ENCODE results near the gene SPDEF. TPM values are rescaled to one million over a fixed set of nuclear protein-coding genes. Genes with fewer than 3 reads are reported as not detected.

The SPDEF gene
- polyA plus RNA-seq, 3 donors = 0.05 TPM; not detected in 2

DNA sequence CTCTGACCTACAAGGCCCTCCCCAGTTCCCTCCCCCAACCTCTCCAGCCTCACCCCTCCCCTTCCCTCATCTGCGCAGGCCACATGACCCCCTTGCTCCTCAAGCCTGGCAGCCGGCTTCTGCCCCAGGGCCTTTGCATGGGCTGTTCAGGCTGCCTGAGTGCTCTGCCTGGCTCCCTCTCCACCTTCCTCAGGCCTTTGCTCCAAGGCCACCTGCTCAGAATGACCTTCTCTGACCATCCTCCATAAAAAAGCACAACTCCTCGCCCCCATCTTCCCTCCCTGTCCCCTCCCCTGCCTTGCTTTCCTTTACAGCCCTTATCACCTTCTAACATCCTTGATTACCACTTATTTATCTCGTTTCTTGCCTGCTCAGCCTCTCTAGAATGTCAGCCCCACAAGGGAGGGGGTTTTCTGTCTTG lies 38.7 kb downstream of the SPDEF start:
- Histone ChIP-seq H3K9ac (ENCODE audit: insufficient read depth, low read length, poor library complexity, severe bottlenecking) (no peak overlapping the region), H3K27me3 (ENCODE audit: control insufficient read depth in 2 of 2, insufficient read depth in 2 of 2, low read length in 2 of 2) (peaks cover 0 to 9% of the 10 kb centered on the region in 2 donors), H3K4me3 (replicated peaks in 1 of 3; ENCODE audit: low read depth in 2 of 3, low read length in 3 of 3) (no peak overlapping the region), H3K27ac (ENCODE audit: low read depth in 1 of 2, low read length in 2 of 2) (no peak overlapping the region), H3K36me3 (replicated peaks in 1 of 2; ENCODE audit: control insufficient read depth in 1 of 2, insufficient read depth in 2 of 2, low read length in 2 of 2) (no peaks in the 10 kb centered on the region), H3K79me2 (ENCODE audit: insufficient read depth, low read length) (no peaks in the 10 kb centered on the region), H2AFZ (ENCODE audit: insufficient read depth, low read depth, low read length, poor library complexity, severe bottlenecking) (no peak overlapping the region), H3K4me2 (replicated peaks; ENCODE audit: extremely low read depth, low read length, poor library complexity, severe bottlenecking) (no peak overlapping the region), H3K4me1 (ENCODE audit: control insufficient read depth in 1 of 2, insufficient read depth in 2 of 2, low read length in 2 of 2) (no peaks in the 10 kb centered on the region), H3K9me3 (replicated peaks in 1 of 2; ENCODE audit: control insufficient read depth in 1 of 2, insufficient read depth in 1 of 2, low read length in 2 of 2) (no peaks in the 10 kb centered on the region), H4K20me1 (ENCODE audit: insufficient read depth, low read length) (no peaks in the 10 kb centered on the region)
- WGBS (ENCODE audit: insufficient coverage) = 94% methylated on average over 2 of the region's 4 CpGs
- no peak for DNase-seq
- intact Hi-C loops (cut with micrococcal nuclease) = no loop called here
- Mint-ChIP-seq H3K27me3 (ENCODE audit: low read depth in 3 of 3) (peaks cover 21 to 29% (median 22%) of the 10 kb centered on the region in 3 donors), H3K9me3 (peaks cover 0 to 2% (median 0%) of the 10 kb centered on the region in 7 donors), H3K4me1 (peaks cover 4% of the 10 kb centered on the region), H3K27ac (no peak overlapping the region), H3K36me3 (no peaks in the 10 kb centered on the region), H3K4me3 (no peak overlapping the region)
- TF ChIP-seq, protein P1, sequence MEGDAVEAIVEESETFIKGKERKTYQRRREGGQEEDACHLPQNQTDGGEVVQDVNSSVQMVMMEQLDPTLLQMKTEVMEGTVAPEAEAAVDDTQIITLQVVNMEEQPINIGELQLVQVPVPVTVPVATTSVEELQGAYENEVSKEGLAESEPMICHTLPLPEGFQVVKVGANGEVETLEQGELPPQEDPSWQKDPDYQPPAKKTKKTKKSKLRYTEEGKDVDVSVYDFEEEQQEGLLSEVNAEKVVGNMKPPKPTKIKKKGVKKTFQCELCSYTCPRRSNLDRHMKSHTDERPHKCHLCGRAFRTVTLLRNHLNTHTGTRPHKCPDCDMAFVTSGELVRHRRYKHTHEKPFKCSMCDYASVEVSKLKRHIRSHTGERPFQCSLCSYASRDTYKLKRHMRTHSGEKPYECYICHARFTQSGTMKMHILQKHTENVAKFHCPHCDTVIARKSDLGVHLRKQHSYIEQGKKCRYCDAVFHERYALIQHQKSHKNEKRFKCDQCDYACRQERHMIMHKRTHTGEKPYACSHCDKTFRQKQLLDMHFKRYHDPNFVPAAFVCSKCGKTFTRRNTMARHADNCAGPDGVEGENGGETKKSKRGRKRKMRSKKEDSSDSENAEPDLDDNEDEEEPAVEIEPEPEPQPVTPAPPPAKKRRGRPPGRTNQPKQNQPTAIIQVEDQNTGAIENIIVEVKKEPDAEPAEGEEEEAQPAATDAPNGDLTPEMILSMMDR (IDR thresholded peaks at IDR 0.05) = no peak

DNA sequence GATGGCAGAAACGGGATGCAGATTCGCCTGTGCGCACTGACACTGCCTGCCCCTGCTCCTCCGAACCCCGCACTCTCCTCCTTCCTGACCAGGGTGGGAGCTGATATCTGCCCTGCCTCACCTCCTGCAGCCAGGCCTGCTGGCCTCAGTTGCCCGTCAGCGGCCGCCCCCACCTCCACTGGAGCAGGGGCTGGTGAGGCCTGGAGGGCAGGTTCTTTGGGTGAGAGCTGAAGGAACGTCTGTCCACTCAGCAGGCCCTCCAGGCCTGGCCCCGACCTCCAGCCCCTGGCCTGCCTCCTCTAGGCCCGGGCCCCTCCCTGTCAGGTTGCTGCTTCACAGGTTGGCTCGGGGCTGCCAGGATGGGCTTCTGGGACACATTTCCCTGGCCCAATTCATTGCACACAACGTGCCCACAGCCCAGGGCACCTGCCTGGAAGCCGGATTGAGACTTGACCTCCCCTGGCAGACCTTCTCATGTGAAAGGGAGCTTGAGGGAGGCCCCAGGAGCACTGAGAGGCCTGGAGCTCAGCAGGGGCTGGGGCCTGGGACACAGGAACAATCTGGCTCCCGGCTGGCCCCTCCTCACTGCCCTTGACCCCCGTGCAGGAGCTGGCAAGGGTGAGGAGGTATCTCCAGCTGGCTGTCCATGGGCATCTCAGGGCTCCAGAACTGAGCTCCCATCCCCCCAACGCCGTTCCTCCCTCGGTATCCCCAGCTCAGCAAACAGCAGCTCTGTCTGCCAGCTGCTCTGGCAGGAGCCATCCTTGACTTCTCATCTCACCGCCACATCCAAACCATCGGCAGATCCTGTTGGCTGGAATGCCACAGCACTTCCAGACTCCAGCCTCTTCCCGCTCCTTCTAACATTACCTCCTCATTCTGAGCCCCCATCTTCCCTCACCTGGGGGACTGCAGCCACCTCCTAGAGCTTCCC lies 39.5 kb downstream of the SPDEF start:
- WGBS (ENCODE audit: insufficient coverage) = 98% methylated on average over 17 of the region's 22 CpGs
- Histone ChIP-seq H2AFZ (ENCODE audit: insufficient read depth, low read depth, low read length, poor library complexity, severe bottlenecking) (no peak overlapping the region), H3K27me3 (ENCODE audit: control insufficient read depth in 2 of 2, insufficient read depth in 2 of 2, low read length in 2 of 2) (peaks cover 0 to 9% of the 10 kb centered on the region in 2 donors), H3K4me2 (replicated peaks; ENCODE audit: extremely low read depth, low read length, poor library complexity, severe bottlenecking) (no peak overlapping the region), H3K79me2 (ENCODE audit: insufficient read depth, low read length) (no peaks in the 10 kb centered on the region), H3K4me3 (replicated peaks in 1 of 3; ENCODE audit: low read depth in 2 of 3, low read length in 3 of 3) (no peak overlapping the region), H3K27ac (ENCODE audit: low read depth in 1 of 2, low read length in 2 of 2) (no peak overlapping the region), H3K9me3 (replicated peaks in 1 of 2; ENCODE audit: control insufficient read depth in 1 of 2, insufficient read depth in 1 of 2, low read length in 2 of 2) (no peaks in the 10 kb centered on the region), H3K9ac (ENCODE audit: insufficient read depth, low read length, poor library complexity, severe bottlenecking) (no peak overlapping the region), H3K4me1 (ENCODE audit: control insufficient read depth in 1 of 2, insufficient read depth in 2 of 2, low read length in 2 of 2) (no peaks in the 10 kb centered on the region), H4K20me1 (ENCODE audit: insufficient read depth, low read length) (no peaks in the 10 kb centered on the region), H3K36me3 (replicated peaks in 1 of 2; ENCODE audit: control insufficient read depth in 1 of 2, insufficient read depth in 2 of 2, low read length in 2 of 2) (no peaks in the 10 kb centered on the region)
- Mint-ChIP-seq H3K27me3 (ENCODE audit: low read depth in 3 of 3) (peaks cover 20 to 29% (median 21%) of the 10 kb centered on the region in 3 donors), H3K36me3 (no peaks in the 10 kb centered on the region), H3K4me3 (no peak overlapping the region), H3K27ac (peak overlapping the region in 1 of 7 donors; percentile 48), H3K9me3 (peaks cover 0 to 2% (median 0%) of the 10 kb centered on the region in 7 donors), H3K4me1 (no peaks in the 10 kb centered on the region)
- TF ChIP-seq, protein P1 (IDR thresholded peaks at IDR 0.05) = no peak
- intact Hi-C loops (cut with micrococcal nuclease) = no loop called here
- no peak for DNase-seq

Data from CD14-positive monocyte (primary cell).